ENCODE results near the gene GGTLC1.

Gene GGTLC1

GRCh38 chr20:23963941-23964340 lies 24.6 kb downstream of the GGTLC1 start:
- no peak for DNase-seq

- DNase-seq: no peak
Measured at GRCh38 chr20:23962272-23962671, 26.3 kb downstream of the GGTLC1 start.

GRCh38 chr20:23959054-23959453 lies 29.5 kb downstream of the GGTLC1 start:
- no peak for DNase-seq

GRCh38 chr20:23955896-23956295 lies 32.7 kb downstream of the GGTLC1 start:
- DNase-seq: no peak

DNA sequence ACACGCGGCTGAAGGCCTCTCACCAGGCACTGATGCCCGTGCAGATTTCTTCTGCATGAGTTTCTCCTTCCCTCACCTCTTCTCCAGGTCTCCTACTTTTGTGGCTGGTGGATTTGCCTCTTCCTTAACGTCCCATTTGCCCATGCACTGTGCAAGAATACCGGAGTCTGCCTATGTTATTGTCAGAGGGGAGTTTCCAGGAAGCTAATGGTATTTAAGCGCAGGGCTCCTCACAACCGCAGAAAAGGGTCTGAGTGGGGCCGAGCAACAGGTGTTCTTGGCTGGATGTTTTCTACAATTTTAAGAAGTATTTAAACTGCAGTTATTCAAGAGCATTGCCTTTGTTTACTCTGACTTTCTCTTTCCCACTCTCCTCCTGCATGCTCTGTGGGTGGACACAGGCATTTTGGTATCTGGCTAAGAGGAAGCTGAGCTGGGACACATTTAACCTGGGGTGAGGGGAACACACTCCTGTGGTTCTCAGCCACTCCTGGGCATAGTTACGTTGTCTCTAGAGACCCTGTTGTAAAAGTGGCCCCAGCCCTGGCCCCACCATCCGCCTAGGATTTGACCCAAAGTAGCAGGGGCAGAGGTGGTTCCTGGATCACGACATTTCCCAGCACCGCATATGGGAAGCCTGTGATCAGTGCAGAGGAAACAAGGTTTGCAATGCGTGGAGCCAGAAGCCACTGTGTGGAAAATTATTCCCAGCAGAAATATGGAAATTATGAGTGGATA lies 34.4 kb downstream of the GGTLC1 start:
- DNase-seq: no peak

- DNase-seq: no peak
Measured at GRCh38 chr20:23946206-23946605, 42.4 kb downstream of the GGTLC1 start.

GRCh38 chr20:23943304-23943703 lies 45.3 kb downstream of the GGTLC1 start:
- no peak for DNase-seq

DNA sequence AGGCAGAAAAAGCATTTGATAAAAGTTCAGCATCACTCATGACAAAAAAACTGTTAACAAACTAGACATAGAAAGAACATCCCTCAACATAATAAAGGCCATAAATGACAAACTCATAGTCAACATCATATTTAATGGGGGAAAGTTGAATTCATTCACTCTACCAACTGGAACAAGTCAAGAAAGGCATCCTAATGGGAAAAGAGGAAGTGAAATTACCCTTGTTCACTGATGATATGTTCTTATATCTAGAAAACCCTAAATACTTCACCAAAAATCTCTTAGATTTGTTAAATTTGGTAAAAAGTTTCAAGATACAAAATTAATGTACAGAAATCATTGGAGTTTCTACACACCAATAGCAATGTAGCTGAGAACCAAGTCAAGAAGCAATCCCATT lies 48.9 kb downstream of the GGTLC1 start:
- DNase-seq: no peak

- no peak for DNase-seq
Measured at GRCh38 chr20:23939063-23939462, 49.5 kb downstream of the GGTLC1 start.

DNA sequence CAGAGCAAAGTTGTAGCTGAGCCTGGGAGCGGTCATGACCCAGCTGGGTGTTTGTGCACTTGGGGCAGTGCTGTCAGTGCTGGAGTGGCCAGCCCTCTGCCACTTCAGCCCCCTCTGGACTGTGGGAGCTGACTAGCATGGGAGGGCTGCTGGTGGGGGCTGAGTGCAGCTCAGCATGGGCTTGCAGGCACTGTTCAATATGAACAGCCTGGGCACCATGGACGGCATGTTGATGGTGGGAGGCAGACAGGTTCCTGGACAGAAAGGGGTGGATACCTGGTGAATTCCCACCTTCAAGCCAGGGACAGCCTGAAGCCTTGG lies 50.5 kb downstream of the GGTLC1 start:
- no peak for DNase-seq

DNA sequence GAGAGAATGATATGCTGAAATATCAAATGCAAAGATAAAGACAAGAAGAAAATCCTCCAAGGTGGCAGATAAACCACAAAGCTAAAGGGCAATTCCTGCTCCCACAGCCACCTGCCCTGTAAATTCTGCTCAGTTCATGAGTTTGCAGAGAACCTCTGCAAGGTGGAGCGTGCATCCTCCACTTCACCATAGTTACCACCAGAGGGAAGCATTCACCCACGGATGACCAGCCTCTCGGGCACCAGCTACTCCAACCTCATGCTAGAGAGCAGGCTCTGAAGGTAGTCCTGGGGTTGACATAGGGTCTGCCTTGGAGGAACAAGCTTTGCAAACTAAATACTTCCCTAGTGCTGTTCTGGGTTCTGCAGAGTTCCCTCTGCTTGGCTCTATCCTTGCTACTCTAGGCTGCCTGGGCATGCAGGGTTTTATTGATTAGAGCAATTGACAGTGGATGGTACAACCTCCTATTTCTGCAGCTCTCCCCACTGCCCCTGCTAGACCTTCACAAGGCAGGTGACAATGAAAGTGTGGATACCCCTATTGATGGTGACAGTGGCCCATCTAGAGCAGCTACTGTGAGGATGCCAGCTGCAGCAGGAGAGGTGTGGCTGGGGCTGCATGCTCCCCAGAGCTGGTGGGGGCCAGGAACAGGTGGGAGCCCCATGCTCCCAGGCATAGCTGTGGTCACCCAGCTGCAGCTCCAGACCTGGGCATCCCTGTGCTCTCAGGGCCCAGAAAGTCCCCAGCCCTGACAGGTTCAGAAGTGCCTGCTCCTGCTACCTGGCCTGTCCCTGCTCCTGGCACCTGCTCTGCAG lies 51.1 kb downstream of the GGTLC1 start:
- DNase-seq: peak; percentile 70

Measured in DMS53 (cell line).